Hepatocyte (in vitro differentiated cells): ENCODE results near the gene SYCP2L.

ENCODE experiments used
- CTCF ChIP-seq: fragments of 200-600 bp; sonication (generic); IDR thresholded peaks from 2 replicates; pipeline ENCODE4 v1.5.1; 2016; ENCODE audit warnings: antibody characterized with exemption, mild to moderate bottlenecking; ENCODE audit not compliant: poor library complexity
- EZH2 ChIP-seq: fragments of 200-600 bp; sonication (generic); IDR thresholded peaks from 2 replicates; pipeline ENCODE4 v1.6.1; 2016; ENCODE audit warnings: antibody characterized with exemption, mild to moderate bottlenecking, borderline replicate concordance
- EZH2phosphoT487 ChIP-seq: fragments of 200-600 bp; sonication (generic); IDR thresholded peaks from one replicate; pipeline ENCODE4 v1.6.1; 2018; ENCODE audit warnings: antibody characterized with exemption, mild to moderate bottlenecking, low read depth, moderate library complexity; ENCODE audit not compliant: unreplicated experiment, severe bottlenecking

GRCh38 chr6:11009353-11009752 is 122.5 kb downstream of the SYCP2L start:
- no peak for TF ChIP-seq CTCF
- no peak for TF ChIP-seq EZH2phosphoT487
- TF ChIP-seq EZH2, result no peak
